ENCODE measurements around the gene METTL16.

GRCh38 chr17:2420176-2420575, 91.5 kb downstream of the METTL16 start:
- TF ChIP-seq CTCF (IDR thresholded peaks at IDR 0.05; ENCODE audit: insufficient read depth, low read length, poor library complexity, severe bottlenecking) (no peak), EZH2phosphoT487 (conservative IDR thresholded peaks at IDR 0.05; ENCODE audit: low read length) (no peak)
